UCSD-AML1 (cell line): Measurements from ENCODE around the gene COPS6.
A peak's percentile ranks its signal among the peaks of the same experiment; 100 is the strongest.

Experiments
- DNase-seq: peaks from one replicate; lab custom pipeline; 2025; ENCODE audit not compliant: unreplicated experiment; lab: John Stamatoyannopoulos, UW

COPS6 gene

GRCh38 chr7:100101016-100101862 is 12.5 kb downstream of the COPS6 start, which contains the start of the genes AP4M1 and MCM7:
Gene AP4M1 (plus strand): TSS chr7:100101643. CDS start chr7:100101715, 72 bp downstream.
Gene MCM7 (minus strand): TSS chr7:100101397. CDS start chr7:100101294, 103 bp downstream.
- peak; percentile 90 for DNase-seq

DNA sequence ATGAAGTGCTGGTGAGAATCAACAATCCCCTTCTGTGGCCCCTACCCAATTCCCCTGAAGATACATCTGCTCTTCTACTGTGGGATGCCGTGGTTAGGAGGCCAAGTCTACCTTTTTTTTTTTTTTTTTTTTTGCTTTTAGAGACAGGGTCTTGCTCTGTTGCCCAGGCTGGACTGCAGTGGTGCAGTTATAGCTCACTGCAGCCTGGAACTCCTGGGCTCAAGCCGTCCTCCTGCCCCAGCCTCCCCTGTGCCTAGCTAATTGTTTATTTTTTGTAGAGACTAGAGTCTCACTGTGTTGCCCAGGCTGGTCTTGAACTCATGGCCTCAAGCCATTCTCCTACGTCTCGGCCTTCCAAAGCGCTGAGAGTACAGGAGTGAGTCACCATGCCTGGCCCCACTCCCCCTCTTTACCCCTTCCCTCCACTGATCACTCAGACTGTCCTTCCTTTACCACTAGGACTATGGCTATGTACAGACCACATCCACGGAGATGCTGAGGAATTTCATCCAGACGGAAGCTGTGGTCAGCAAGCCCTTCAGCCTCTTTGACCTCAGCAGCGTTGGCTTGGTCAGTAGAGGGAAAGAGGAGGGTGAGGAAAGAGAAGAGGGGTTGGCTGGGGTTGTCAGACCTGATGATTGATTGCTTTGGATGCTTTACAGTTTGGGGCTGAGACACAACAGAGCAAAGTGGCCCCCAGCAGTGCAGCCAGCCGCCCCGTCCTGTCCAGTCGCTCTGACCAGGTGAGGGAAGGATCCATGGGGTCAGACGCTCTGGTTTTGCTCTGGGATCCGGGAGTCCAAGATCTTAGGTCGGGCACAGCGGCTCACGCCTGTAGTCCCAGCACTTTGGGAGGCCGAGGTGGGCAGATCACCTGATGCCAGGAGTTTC is 14.4 kb downstream of the COPS6 start:
- no peak for DNase-seq

DNA sequence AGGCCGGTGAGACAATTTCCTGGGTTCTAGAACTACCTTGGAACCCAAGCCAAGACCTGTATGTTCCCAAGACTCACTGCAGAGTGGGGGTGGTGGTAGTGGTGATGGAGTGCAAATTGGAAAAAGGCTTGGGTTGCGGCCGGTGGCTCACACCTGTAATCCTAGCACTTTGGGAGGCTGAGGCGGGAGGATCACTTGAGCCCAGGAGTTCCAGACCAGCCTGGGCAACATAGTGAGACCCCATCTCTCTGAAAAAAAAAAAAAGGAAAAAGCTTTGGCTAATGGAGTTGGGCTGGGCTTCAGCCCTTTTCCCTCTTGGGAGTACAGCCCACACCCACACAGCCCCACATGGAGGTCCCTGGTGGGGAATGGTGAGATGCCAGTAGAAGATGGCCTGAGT is 16.8 kb downstream of the COPS6 start:
- no peak for DNase-seq

- DNase-seq: no peak
These were observed 17.9 kb downstream of the COPS6 start for GRCh38 chr7:100106633-100107032.

DNA sequence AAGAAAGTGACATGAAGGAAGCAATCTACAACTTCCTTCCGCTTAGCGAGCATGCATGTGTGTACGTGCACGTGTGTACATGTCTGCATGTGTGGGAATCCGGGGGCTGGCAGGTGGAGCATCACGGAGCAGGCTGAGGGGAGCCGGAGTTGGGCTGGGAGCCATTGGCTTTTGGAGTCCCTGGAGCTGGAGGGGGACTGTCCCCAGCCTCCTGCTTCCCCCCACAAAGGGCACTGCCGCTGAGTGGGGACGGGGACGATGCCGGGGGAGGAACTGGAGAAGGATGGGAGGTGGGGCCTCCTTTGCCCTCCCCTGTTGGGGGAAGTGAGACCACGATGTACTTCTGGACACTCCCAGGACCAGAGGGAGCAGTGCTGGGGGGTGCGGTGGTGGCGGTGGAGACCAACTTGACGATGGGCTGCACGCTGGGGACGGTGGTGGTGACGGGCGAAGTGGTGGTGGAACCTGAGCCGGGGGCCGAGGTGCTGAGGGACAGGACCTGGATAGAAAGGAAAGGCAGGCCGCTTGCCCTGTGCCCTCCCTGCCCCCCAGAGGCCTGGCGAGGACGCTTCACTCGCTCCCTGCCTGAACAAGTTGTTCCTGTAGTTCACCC is 18.5 kb downstream of the COPS6 start:
- DNase-seq: no peak

GRCh38 chr7:100107890-100108289 is 19.1 kb downstream of the COPS6 start:
- no peak for DNase-seq

DNA sequence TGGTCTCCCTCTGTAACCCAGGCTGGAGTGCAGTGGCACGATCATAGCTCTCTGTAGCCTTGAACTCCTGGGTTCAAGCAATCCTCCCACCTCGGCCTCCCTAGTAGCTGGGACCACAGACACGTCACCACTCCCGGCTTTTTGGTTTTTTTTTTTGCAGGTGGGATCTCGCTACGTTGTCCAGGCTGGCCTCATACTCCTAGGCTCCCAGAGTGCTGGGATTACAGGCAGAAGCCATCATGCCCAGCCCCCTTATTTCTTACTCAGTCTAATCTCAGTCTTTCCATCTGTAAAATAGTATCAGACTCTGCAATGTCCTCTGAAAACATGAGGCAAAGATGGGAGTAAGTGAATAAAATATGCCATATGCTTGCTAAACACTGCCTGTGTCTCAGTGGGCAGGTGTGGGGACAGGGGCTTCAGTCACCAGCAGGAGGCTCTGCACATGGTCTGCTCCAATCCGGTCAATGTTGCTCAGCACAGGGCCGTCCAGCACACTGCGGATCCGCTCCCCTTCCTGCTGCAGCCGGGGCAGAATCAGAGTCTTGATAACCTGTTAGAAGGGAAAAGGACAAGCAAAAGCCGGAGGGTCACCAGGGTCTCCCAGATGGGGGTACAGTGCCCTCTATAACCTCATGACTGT is 20.9 kb downstream of the COPS6 start:
- DNase-seq: no peak

DNA sequence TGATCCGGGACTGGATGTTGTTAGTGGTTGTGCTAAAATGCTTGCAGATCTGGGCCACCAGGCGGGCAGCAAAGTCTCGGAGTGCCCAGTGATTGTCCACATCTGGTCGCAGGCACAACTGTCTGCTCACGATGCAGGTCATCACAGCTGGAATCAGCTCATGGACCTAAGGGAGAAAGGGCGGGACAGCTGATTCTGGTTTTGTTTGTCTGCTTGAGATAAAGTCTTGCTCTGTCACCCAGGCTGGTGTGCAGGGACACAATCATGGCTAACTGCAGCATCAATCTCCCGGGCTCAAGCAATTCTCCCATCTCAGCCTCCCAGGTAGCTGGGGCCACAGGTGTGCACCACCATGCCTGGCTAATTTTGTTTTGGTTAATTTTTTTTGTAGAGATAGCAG is 22.4 kb downstream of the COPS6 start:
- no peak for DNase-seq

DNA sequence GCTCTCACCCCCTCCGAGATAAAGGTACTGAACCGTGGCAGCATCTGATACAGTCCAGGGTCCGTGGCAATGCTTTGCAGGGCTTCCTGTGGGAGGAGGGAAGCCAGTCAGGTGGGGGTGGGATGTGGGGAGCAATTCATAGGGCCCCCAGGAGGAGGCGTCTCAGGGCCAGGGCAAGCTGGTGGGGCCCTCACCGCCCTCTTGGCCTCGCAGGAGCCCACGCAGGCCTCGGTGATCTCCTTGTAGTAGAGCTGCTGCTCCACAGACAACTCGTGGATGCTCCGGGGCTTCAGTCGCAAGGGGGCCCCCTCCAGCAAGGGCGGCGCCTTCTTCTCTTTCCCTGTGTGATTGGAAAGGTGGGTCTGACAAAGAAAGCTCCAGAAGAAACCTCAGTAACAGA is 23.1 kb downstream of the COPS6 start:
- DNase-seq: no peak

- no peak for DNase-seq
These were observed 26.3 kb downstream of the COPS6 start for GRCh38 chr7:100115026-100115425.

GRCh38 chr7:100118388-100119071 is 29.8 kb downstream of the COPS6 start:
- DNase-seq: no peak

- peak; percentile 83 for DNase-seq
These were observed 30.6 kb downstream of the COPS6 start, which contains the start of the genes CNPY4 and TAF6 for GRCh38 chr7:100119072-100119969. Gene CNPY4 (plus strand): TSS chr7:100119634. CDS start chr7:100119745, 111 bp downstream. Gene TAF6 (minus strand): TSS chr7:100119358. CDS start chr7:100114209, 5,149 bp downstream.

GRCh38 chr7:100119970-100120732 is 31.4 kb downstream of the COPS6 start:
- DNase-seq: no peak

GRCh38 chr7:100120733-100121036 is 31.9 kb downstream of the COPS6 start:
- no peak for DNase-seq

DNA sequence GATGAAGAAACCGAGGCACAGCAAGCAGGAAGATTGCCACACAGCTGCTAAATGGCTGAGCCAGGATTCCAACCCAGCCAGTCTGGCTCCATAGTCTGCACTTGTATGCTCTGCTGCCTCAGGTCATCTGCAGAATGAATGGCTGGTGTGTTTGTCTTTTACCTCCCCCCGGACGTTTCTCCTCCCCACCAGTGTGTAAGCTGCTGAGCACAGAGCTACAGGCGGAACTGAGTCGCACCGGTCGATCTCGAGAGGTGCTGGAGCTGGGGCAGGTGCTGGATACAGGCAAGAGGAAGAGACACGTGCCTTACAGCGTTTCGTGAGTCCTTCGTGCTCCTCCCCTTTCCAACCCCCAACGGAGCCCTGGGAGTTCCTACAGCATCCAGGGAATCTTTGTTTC is 33.3 kb downstream of the COPS6 start:
- no peak for DNase-seq

- no peak for DNase-seq
These were observed 33.8 kb downstream of the COPS6 start for GRCh38 chr7:100122568-100122967.

GRCh38 chr7:100124301-100125230 is 35.8 kb downstream of the COPS6 start:
- DNase-seq: peak; percentile 13
